PC-9 (cell line): ENCODE data around the gene EFCAB9. TPM values are rescaled to one million over a fixed set of nuclear protein-coding genes. Genes with fewer than 3 reads are reported as not detected.

Source experiments
- BruUV-seq: library from RNA; stranded (reverse); fragments of 400-500 nt; replicated peaks from 2 replicates; lab custom pipeline; 2021; lab: Mats Ljungman, UMichigan
- CTCF ChIA-PET: fragments of 300-600 bp; sonication (Branson Sonifier 250); formaldehyde crosslinking; loops from one replicate; lab custom pipeline; 2022; ENCODE audit warnings: antibody characterized with exemption; lab: Charles Lee
- POLR2A ChIA-PET: fragments of 300-600 bp; sonication (Branson Sonifier 250); formaldehyde crosslinking; loops from one replicate; lab custom pipeline; 2022; ENCODE audit warnings: antibody characterized with exemption; ENCODE audit not compliant: unreplicated experiment; lab: Charles Lee
- DNase-seq, 2 experiments: peaks; one replicate each; pipeline versions ENCODE4 v3.0.0 to v3.0.0-alpha.2; 2015 to 2022; ENCODE audit warnings: mixed read lengths in 1 of 2
- H2AFZ ChIP-seq: fragments of 200-600 bp; sonication (generic); 2 replicates; pipeline ENCODE4 v1.8.1; 2017; ENCODE audit warnings: antibody characterized with exemption
- H3F3A ChIP-seq: fragments of 200-600 bp; sonication (generic); 2 replicates; pipeline ENCODE4 v1.8.1; 2017; ENCODE audit warnings: antibody characterized with exemption, mild to moderate bottlenecking, low read depth; ENCODE audit not compliant: insufficient read depth
- H3K27ac ChIP-seq: fragments of 200-600 bp; sonication (generic); 2 replicates; pipeline ENCODE4 v1.6.1; 2016; ENCODE audit warnings: mixed run types
- H3K27me3 ChIP-seq: fragments of 200-600 bp; sonication (generic); 2 replicates; pipeline ENCODE4 v1.6.1; 2016; ENCODE audit warnings: low read depth, mixed run types; ENCODE audit not compliant: insufficient read depth
- H3K36me3 ChIP-seq: fragments of 200-600 bp; sonication (generic); 2 replicates; pipeline ENCODE4 v1.6.1; 2016; ENCODE audit warnings: low read depth, mixed run types
- H3K4me1 ChIP-seq: fragments of 200-600 bp; sonication (generic); replicated peaks from 2 replicates; pipeline ENCODE4 v1.6.1; 2016; ENCODE audit warnings: mixed run types; ENCODE audit not compliant: insufficient read depth
- H3K4me2 ChIP-seq: fragments of 200-600 bp; sonication (generic); 2 replicates; pipeline ENCODE4 v1.6.1; 2017; ENCODE audit warnings: mixed run types
- H3K4me3 ChIP-seq: fragments of 200-600 bp; sonication (generic); 2 replicates; pipeline ENCODE4 v1.6.1; 2016; ENCODE audit warnings: mixed run types
- H3K79me2 ChIP-seq: fragments of 200-600 bp; sonication (generic); 2 replicates; pipeline ENCODE4 v1.6.1; 2017; ENCODE audit warnings: low read depth, mixed run types
- H3K9me2 ChIP-seq: fragments of 200-600 bp; sonication (generic); 2 replicates; pipeline ENCODE4 v1.8.1; 2017; ENCODE audit warnings: mild to moderate bottlenecking; ENCODE audit not compliant: insufficient read depth
- H3K9me3 ChIP-seq: fragments of 200-600 bp; sonication (generic); 2 replicates; pipeline ENCODE4 v1.8.1; 2016; ENCODE audit warnings: low read depth; ENCODE audit not compliant: insufficient read depth
- H4K20me1 ChIP-seq: fragments of 200-600 bp; sonication (generic); 2 replicates; pipeline ENCODE4 v1.8.1; 2017; ENCODE audit not compliant: insufficient read depth
- EZH2 ChIP-seq: fragments of 200-600 bp; sonication (generic); IDR thresholded peaks from 2 replicates; pipeline ENCODE4 v1.8.0; 2017; ENCODE audit warnings: antibody characterized with exemption, low read depth
- intact Hi-C: fragments of 100-400 bp; cut with micrococcal nuclease; formaldehyde crosslinking; loops from one replicate; pipeline ENCODE4 v1.10.0; 2022; ENCODE audit not compliant: unreplicated experiment
- total RNA-seq: library from RNA; stranded (reverse); gene quantifications from 2 replicates; pipeline ENCODE4 v1.2.3, GENCODE V29; 2021
- TF ChIP-seq, protein P1 (sequence below): fragments of 200-600 bp; sonication (generic); conservative IDR thresholded peaks from 2 replicates; pipeline ENCODE4 v1.6.1; 2017; ENCODE audit warnings: mixed run types, antibody characterized with exemption, mild to moderate bottlenecking, moderate library complexity

EFCAB9 gene
- total RNA-seq, 1 experiment from 2014 or later = not detected

GRCh38 chr5:172164769-172165212 is 29.2 kb upstream of the EFCAB9 start:
- no peak for DNase-seq
- ChIA-PET CTCF (no interaction called here), POLR2A (no interaction called here)
- Histone ChIP-seq H3F3A (no peaks in the 10 kb centered on the region; the same call in 1 of the 2 replicates), H3K27ac (no peak overlapping the region), H3K4me1 (no peaks in the 10 kb centered on the region), H3K27me3 (no peaks in the 10 kb centered on the region), H3K4me3 (no peak overlapping the region), H3K9me2 (no peaks in the 10 kb centered on the region), H3K79me2 (peaks cover 5% of the 10 kb centered on the region; the same call in 1 of the 2 replicates), H4K20me1 (0 out of 2 replicates have a peak, but pooled peaks cover 6% of the 10 kb centered on the region), H3K36me3 (no peaks in the 10 kb centered on the region), H3K9me3 (no peaks in the 10 kb centered on the region), H3K4me2 (no peak overlapping the region), H2AFZ (no peak overlapping the region)
- intact Hi-C loops = no loop called here
- BruUV-seq = no TSS peak
- TF ChIP-seq, protein P1, sequence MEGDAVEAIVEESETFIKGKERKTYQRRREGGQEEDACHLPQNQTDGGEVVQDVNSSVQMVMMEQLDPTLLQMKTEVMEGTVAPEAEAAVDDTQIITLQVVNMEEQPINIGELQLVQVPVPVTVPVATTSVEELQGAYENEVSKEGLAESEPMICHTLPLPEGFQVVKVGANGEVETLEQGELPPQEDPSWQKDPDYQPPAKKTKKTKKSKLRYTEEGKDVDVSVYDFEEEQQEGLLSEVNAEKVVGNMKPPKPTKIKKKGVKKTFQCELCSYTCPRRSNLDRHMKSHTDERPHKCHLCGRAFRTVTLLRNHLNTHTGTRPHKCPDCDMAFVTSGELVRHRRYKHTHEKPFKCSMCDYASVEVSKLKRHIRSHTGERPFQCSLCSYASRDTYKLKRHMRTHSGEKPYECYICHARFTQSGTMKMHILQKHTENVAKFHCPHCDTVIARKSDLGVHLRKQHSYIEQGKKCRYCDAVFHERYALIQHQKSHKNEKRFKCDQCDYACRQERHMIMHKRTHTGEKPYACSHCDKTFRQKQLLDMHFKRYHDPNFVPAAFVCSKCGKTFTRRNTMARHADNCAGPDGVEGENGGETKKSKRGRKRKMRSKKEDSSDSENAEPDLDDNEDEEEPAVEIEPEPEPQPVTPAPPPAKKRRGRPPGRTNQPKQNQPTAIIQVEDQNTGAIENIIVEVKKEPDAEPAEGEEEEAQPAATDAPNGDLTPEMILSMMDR = no peak
- no peak for TF ChIP-seq EZH2

- H3K79me2 ChIP-seq = peaks cover 5% of the 10 kb centered on the region; the same call in 1 of the 2 replicates
- intact Hi-C loops = no loop called here
- H3K9me3 ChIP-seq = no peaks in the 10 kb centered on the region
- H3K36me3 ChIP-seq = no peaks in the 10 kb centered on the region
- CTCF ChIA-PET = no interaction called here
- H3K9me2 ChIP-seq = no peaks in the 10 kb centered on the region
- H3K4me3 ChIP-seq = no peak overlapping the region
- no peaks in the 10 kb centered on the region for H3K27me3 ChIP-seq
- H3F3A ChIP-seq = no peaks in the 10 kb centered on the region; the same call in 1 of the 2 replicates
- no peak overlapping the region for H3K4me2 ChIP-seq
- POLR2A ChIA-PET = no interaction called here
- no peak overlapping the region for H3K27ac ChIP-seq
- BruUV-seq = no TSS peak
- TF ChIP-seq, protein P1 = no peak
- 0 out of 2 replicates have a peak, but pooled peaks cover 6% of the 10 kb centered on the region for H4K20me1 ChIP-seq
- no peak for DNase-seq
- H2AFZ ChIP-seq = no peak overlapping the region
- no peaks in the 10 kb centered on the region for H3K4me1 ChIP-seq
These were observed 28.5 kb upstream of the EFCAB9 start for GRCh38 chr5:172165465-172165864.

GRCh38 chr5:172166030-172166826 is 27.7 kb upstream of the EFCAB9 start:
- no peak overlapping the region for H3K4me2 ChIP-seq
- H3K27me3 ChIP-seq = no peaks in the 10 kb centered on the region
- H3K36me3 ChIP-seq = no peaks in the 10 kb centered on the region
- H3K79me2 ChIP-seq = peaks cover 5% of the 10 kb centered on the region; the same call in 1 of the 2 replicates
- ChIA-PET CTCF (no interaction called here), POLR2A (no interaction called here)
- 0 out of 2 replicates have a peak, but pooled peaks cover 6% of the 10 kb centered on the region for H4K20me1 ChIP-seq
- no peaks in the 10 kb centered on the region for H3K9me3 ChIP-seq
- BruUV-seq = no TSS peak
- TF ChIP-seq EZH2 = no peak
- TF ChIP-seq, protein P1 = no peak
- intact Hi-C loops = no loop called here
- no peak for DNase-seq
- H3F3A ChIP-seq = no peaks in the 10 kb centered on the region; the same call in 1 of the 2 replicates
- H3K27ac ChIP-seq = no peak overlapping the region
- H3K4me3 ChIP-seq = no peak overlapping the region
- H3K9me2 ChIP-seq = no peaks in the 10 kb centered on the region
- H3K4me1 ChIP-seq = no peaks in the 10 kb centered on the region
- H2AFZ ChIP-seq = no peak overlapping the region
